H9 (cell line): ENCODE data around the gene GNA12. TPM values are rescaled to one million over a fixed set of nuclear protein-coding genes. Genes with fewer than 3 reads are reported as not detected.

Source experiments
- DNase-seq: peaks from one replicate; pipeline ENCODE4 v3.0.0-alpha.2; 2017
- H2AFZ ChIP-seq: one replicate; pipeline ENCODE4 v1.6.1; 2013; ENCODE audit warnings: mild to moderate bottlenecking, low read length, control low read depth, moderate library complexity
- H2AK5ac ChIP-seq: 2 replicates; pipeline ENCODE4 v1.6.1; 2013; ENCODE audit warnings: low read length, control low read depth, mixed read lengths; ENCODE audit not compliant: insufficient read length
- H2BK120ac ChIP-seq: one replicate; pipeline ENCODE4 v1.6.1; 2013; ENCODE audit warnings: low read depth, mild to moderate bottlenecking, low read length, control low read depth, inconsistent platforms; ENCODE audit not compliant: poor library complexity, severe bottlenecking
- H2BK12ac ChIP-seq: 2 replicates; pipeline ENCODE4 v1.6.1; 2013; ENCODE audit warnings: low read length, control low read depth, mixed read lengths, low read depth; ENCODE audit not compliant: insufficient read length
- H2BK15ac ChIP-seq: 2 replicates; pipeline ENCODE4 v1.6.1; 2013; ENCODE audit warnings: low read depth, low read length, control low read depth
- H2BK20ac ChIP-seq: one replicate; pipeline ENCODE4 v1.6.1; 2013; ENCODE audit warnings: low read depth, mild to moderate bottlenecking, low read length, control low read depth, inconsistent platforms; ENCODE audit not compliant: poor library complexity, severe bottlenecking
- H2BK5ac ChIP-seq: 2 replicates; pipeline ENCODE4 v1.6.1; 2013; ENCODE audit warnings: low read length, control low read depth, mixed read lengths; ENCODE audit not compliant: insufficient read length
- H3K14ac ChIP-seq: 2 replicates; pipeline ENCODE4 v1.6.1; 2013; ENCODE audit warnings: low read length, control low read depth; ENCODE audit not compliant: insufficient read depth
- H3K18ac ChIP-seq: 2 replicates; pipeline ENCODE4 v1.6.1; 2013; ENCODE audit warnings: low read depth, mild to moderate bottlenecking, mixed read lengths, low read length, control low read depth; ENCODE audit not compliant: insufficient read length
- H3K23ac ChIP-seq: 2 replicates; pipeline ENCODE4 v1.6.1; 2013; ENCODE audit warnings: low read length, control low read depth, mixed read lengths, low read depth; ENCODE audit not compliant: insufficient read length
- H3K23me2 ChIP-seq: 2 replicates; pipeline ENCODE4 v1.6.1; 2013; ENCODE audit warnings: low read depth, mild to moderate bottlenecking, mixed read lengths, low read length, control low read depth; ENCODE audit not compliant: insufficient read length, poor library complexity, severe bottlenecking
- H3K27ac ChIP-seq: 2 replicates; pipeline ENCODE4 v1.5.1; 2013; ENCODE audit warnings: low read length, control low read depth, mixed read lengths, low read depth; ENCODE audit not compliant: insufficient read length
- H3K27me3 ChIP-seq: 2 replicates; pipeline ENCODE4 v1.6.1; 2013; ENCODE audit warnings: low read length, control low read depth, inconsistent platforms; ENCODE audit not compliant: insufficient read depth
- H3K4ac ChIP-seq: 2 replicates; pipeline ENCODE4 v1.6.1; 2013; ENCODE audit warnings: low read depth, mild to moderate bottlenecking, control low read depth, inconsistent platforms, low read length, moderate library complexity
- H3K4me1 ChIP-seq: 2 replicates; pipeline ENCODE4 v1.6.1; 2013; ENCODE audit warnings: low read length, control low read depth, inconsistent platforms; ENCODE audit not compliant: insufficient read depth
- H3K4me2 ChIP-seq: 2 replicates; pipeline ENCODE4 v1.6.1; 2013; ENCODE audit warnings: low read length, control low read depth, mixed read lengths; ENCODE audit not compliant: insufficient read length, insufficient read depth
- H3K56ac ChIP-seq: 2 replicates; pipeline ENCODE4 v1.6.1; 2013; ENCODE audit warnings: low read depth, mild to moderate bottlenecking, mixed read lengths, low read length, control low read depth; ENCODE audit not compliant: insufficient read length
- H3K79me1 ChIP-seq: 2 replicates; pipeline ENCODE4 v1.6.1; 2013; ENCODE audit warnings: low read depth, mild to moderate bottlenecking, moderate library complexity, low read length, control low read depth, inconsistent platforms; ENCODE audit not compliant: insufficient read depth, poor library complexity, severe bottlenecking
- H3K79me2 ChIP-seq: 2 replicates; pipeline ENCODE4 v1.6.1; 2013; ENCODE audit warnings: low read length, control low read depth, inconsistent platforms; ENCODE audit not compliant: insufficient read depth
- H3K9ac ChIP-seq: 2 replicates; pipeline ENCODE4 v1.6.1; 2013; ENCODE audit warnings: low read length, control low read depth, mixed read lengths; ENCODE audit not compliant: insufficient read length; ENCODE audit errors: extremely low read depth
- H3K9me3 ChIP-seq: one replicate; pipeline ENCODE4 v1.6.1; 2013; ENCODE audit warnings: low read depth, low read length, inconsistent platforms; ENCODE audit not compliant: control insufficient read depth
- H3T11ph ChIP-seq: one replicate; pipeline ENCODE4 v1.6.1; 2013; ENCODE audit warnings: mild to moderate bottlenecking, low read length, control low read depth, inconsistent platforms
- H4K20me1 ChIP-seq: one replicate; pipeline ENCODE4 v1.6.1; 2013; ENCODE audit not compliant: control insufficient read depth, insufficient read length, insufficient read depth
- H4K5ac ChIP-seq: 2 replicates; pipeline ENCODE4 v1.6.1; 2013; ENCODE audit warnings: low read depth, mild to moderate bottlenecking, mixed read lengths, low read length, control low read depth; ENCODE audit not compliant: insufficient read length
- H4K8ac ChIP-seq: replicated peaks from 2 replicates; pipeline ENCODE4 v1.6.1; 2013; ENCODE audit warnings: low read length, control low read depth, mixed read lengths, low read depth; ENCODE audit not compliant: insufficient read length
- H4K91ac ChIP-seq: 2 replicates; pipeline ENCODE4 v1.6.1; 2013; ENCODE audit warnings: low read depth, mild to moderate bottlenecking, moderate library complexity, mixed read lengths, low read length, control low read depth; ENCODE audit not compliant: insufficient read length
- H3K27ac Mint-ChIP-seq, 3 experiments: 2 replicates in 2 of 3; 3 replicates in 1 of 3; pipeline ENCODE4 v1.8.0; 2020 to 2021; ENCODE audit warnings: mixed read lengths in 3 of 3, mild to moderate bottlenecking in 1 of 3, moderate library complexity in 1 of 3
- H3K27me3 Mint-ChIP-seq: 2 replicates; pipeline ENCODE4 v1.8.0; 2021; ENCODE audit warnings: low read depth, mild to moderate bottlenecking, moderate library complexity, mixed read lengths
- H3K36me3 Mint-ChIP-seq, 3 experiments: 2 replicates in 2 of 3; 3 replicates in 1 of 3; pipeline ENCODE4 v1.8.0; 2020 to 2021; ENCODE audit warnings: low read depth in 3 of 3, mixed read lengths in 3 of 3; ENCODE audit not compliant: insufficient read depth in 1 of 3
- H3K4me1 Mint-ChIP-seq, 2 experiments: 2 replicates each; pipeline ENCODE4 v1.8.0; 2020; ENCODE audit warnings: mixed read lengths in 2 of 2
- H3K4me3 Mint-ChIP-seq, 2 experiments: 2 replicates in 1 of 2; 3 replicates in 1 of 2; pipeline ENCODE4 v1.8.0; 2020 to 2021; ENCODE audit warnings: mild to moderate bottlenecking in 2 of 2, mixed read lengths in 2 of 2, moderate library complexity in 1 of 2
- H3K9me3 Mint-ChIP-seq, 2 experiments: 2 replicates in 1 of 2; 3 replicates in 1 of 2; pipeline ENCODE4 v1.8.0; 2020; ENCODE audit warnings: mild to moderate bottlenecking in 2 of 2, mixed read lengths in 2 of 2, moderate library complexity in 1 of 2
- CTCF ChIP-seq: fragments of 200-600 bp; sonication (generic); conservative IDR thresholded peaks from 3 replicates; pipeline ENCODE4 v1.8.0; 2021; ENCODE audit warnings: antibody characterized with exemption, mild to moderate bottlenecking
- WGBS: extraction: QIAGEN DNeasy Blood & Tissue Kit; methylation state at CpG from one replicate; pipeline ENCODE4 v1.1.7; 2013; ENCODE audit warnings: missing lambda C conversion rate, low lambda C conversion rate, mixed read lengths; ENCODE audit not compliant: insufficient read length; ENCODE audit errors: extremely low coverage; 5-methylcytosine and 5-hydroxymethylcytosine counted together
- total RNA-seq: library from RNA; stranded (reverse); gene quantifications from 2 replicates; pipeline ENCODE4 v1.2.1, GENCODE V29; 2021

The GNA12 gene
- total RNA-seq, 1 experiment from 2014 or later: 60.2 TPM

GRCh38 chr7:2734084-2734686, 109.9 kb downstream of the GNA12 start:
- H3K79me2 ChIP-seq: peaks cover 2% of the 10 kb centered on the region; the same call in 1 of the 2 replicates
- H2BK12ac ChIP-seq: no peak overlapping the region
- H2AK5ac ChIP-seq: no peak overlapping the region
- no peaks in the 10 kb centered on the region; the same call in 1 of the 2 replicates for H3K4me1 ChIP-seq
- H3K27me3 ChIP-seq: no peaks in the 10 kb centered on the region
- no peak overlapping the region for H4K91ac ChIP-seq
- no peaks in the 10 kb centered on the region for H3K9me3 ChIP-seq
- H2AFZ ChIP-seq: no peak overlapping the region
- no peak overlapping the region for H3K4me2 ChIP-seq
- H4K20me1 ChIP-seq: no peaks in the 10 kb centered on the region
- peak overlapping the region in 2 of 3 experiments; percentile 42 to 95; a peak in 3 of 7 replicates for H3K27ac Mint-ChIP-seq
- peaks cover 8% of the 10 kb centered on the region for H3K79me1 ChIP-seq
- TF ChIP-seq CTCF: no peak
- WGBS: no CpG with 5 or more reads among the region's 24 CpGs
- DNase-seq: peak; percentile 14
- H3K4ac ChIP-seq: no peak overlapping the region
- H3K27me3 Mint-ChIP-seq: no peaks in the 10 kb centered on the region
- H3K36me3 Mint-ChIP-seq: peaks cover 25 to 36% (median 35%) of the 10 kb centered on the region in 3 experiments; a peak in 6 of 7 replicates
- H2BK20ac ChIP-seq: no peak overlapping the region
- H4K8ac ChIP-seq: no peak overlapping the region
- H3K9ac ChIP-seq: no peak overlapping the region
- no peak overlapping the region for H3T11ph ChIP-seq
- H3K4me1 Mint-ChIP-seq: peaks cover 22 to 23% of the 10 kb centered on the region in 2 experiments
- no peak overlapping the region for H3K18ac ChIP-seq
- no peaks in the 10 kb centered on the region for H3K23me2 ChIP-seq
- no peak overlapping the region for H2BK15ac ChIP-seq
- H3K56ac ChIP-seq: no peak overlapping the region
- no peak overlapping the region for H4K5ac ChIP-seq
- no peak overlapping the region for H2BK5ac ChIP-seq
- no peak overlapping the region for H3K4me3 Mint-ChIP-seq
- H3K23ac ChIP-seq: no peak overlapping the region
- no peaks in the 10 kb centered on the region for H3K9me3 Mint-ChIP-seq
- H3K14ac ChIP-seq: no peak overlapping the region
- no peak overlapping the region for H3K27ac ChIP-seq
- H2BK120ac ChIP-seq: no peak overlapping the region
